Loucy (cell line): Measurements from ENCODE around the gene ERFE.

Experiments
- H2AFZ ChIP-seq: fragments of 200-600 bp; sonication (generic); 2 replicates; pipeline ENCODE4 v1.6.0; 2016; ENCODE audit warnings: antibody characterized with exemption, mild to moderate bottlenecking, low read length, moderate library complexity
- H3F3A ChIP-seq: fragments of 200-600 bp; 2 replicates; pipeline ENCODE4 v1.6.0; 2016; ENCODE audit warnings: antibody characterized with exemption, low read depth, mild to moderate bottlenecking
- H3K27me3 ChIP-seq: fragments of 200-600 bp; sonication (generic); 2 replicates; pipeline ENCODE4 v1.6.1; 2014; ENCODE audit warnings: low read length, mild to moderate bottlenecking; ENCODE audit not compliant: insufficient read depth, poor library complexity, severe bottlenecking
- H3K36me3 ChIP-seq: fragments of 200-600 bp; sonication (generic); 2 replicates; pipeline ENCODE4 v1.6.1; 2016; ENCODE audit warnings: low read length; ENCODE audit not compliant: insufficient read depth
- H3K4me1 ChIP-seq: fragments of 200-600 bp; sonication (generic); 2 replicates; pipeline ENCODE4 v1.5.1; 2014; ENCODE audit warnings: low read length, mild to moderate bottlenecking; ENCODE audit not compliant: insufficient read depth, poor library complexity, severe bottlenecking
- H3K4me2 ChIP-seq: fragments of 200-600 bp; sonication (generic); 2 replicates; pipeline ENCODE4 v1.6.0; 2014; ENCODE audit warnings: antibody characterized with exemption, low read length, low read depth, mild to moderate bottlenecking; ENCODE audit not compliant: poor library complexity, severe bottlenecking
- H3K4me3 ChIP-seq: fragments of 200-600 bp; sonication (generic); 2 replicates; pipeline ENCODE4 v1.5.1; 2014; ENCODE audit warnings: low read length, mild to moderate bottlenecking, mixed read lengths; ENCODE audit not compliant: poor library complexity, severe bottlenecking
- H3K79me2 ChIP-seq: fragments of 200-600 bp; sonication (generic); 2 replicates; pipeline ENCODE4 v1.6.1; 2014; ENCODE audit warnings: low read length; ENCODE audit not compliant: insufficient read depth
- H3K9ac ChIP-seq: fragments of 200-600 bp; sonication (generic); 2 replicates; pipeline ENCODE4 v1.6.0; 2014; ENCODE audit warnings: mild to moderate bottlenecking, low read depth, low read length, moderate library complexity; ENCODE audit not compliant: poor library complexity, severe bottlenecking
- H3K9me2 ChIP-seq: fragments of 200-600 bp; sonication (generic); replicated peaks from 2 replicates; pipeline ENCODE4 v1.6.1; 2016; ENCODE audit warnings: low read depth, low read length, mixed read lengths
- H3K9me3 ChIP-seq: fragments of 200-600 bp; sonication (generic); 2 replicates; pipeline ENCODE4 v1.6.1; 2014; ENCODE audit warnings: mild to moderate bottlenecking, antibody characterized with exemption, low read length, low read depth; ENCODE audit not compliant: insufficient read depth
- H4K20me1 ChIP-seq: fragments of 200-600 bp; sonication (generic); 2 replicates; pipeline ENCODE4 v1.6.0; 2014; ENCODE audit warnings: antibody characterized with exemption, low read length, mild to moderate bottlenecking; ENCODE audit not compliant: insufficient read depth, poor library complexity, severe bottlenecking
- CTCF ChIP-seq: fragments of 200-600 bp; sonication (generic); conservative IDR thresholded peaks from 2 replicates; pipeline ENCODE4 v1.5.1; 2014; ENCODE audit warnings: mild to moderate bottlenecking, antibody characterized with exemption, low read length
- EZH2phosphoT487 ChIP-seq: fragments of 200-600 bp; IDR thresholded peaks from 2 replicates; pipeline ENCODE4 v1.6.1; 2018; ENCODE audit warnings: antibody characterized with exemption, mild to moderate bottlenecking, moderate library complexity, borderline replicate concordance

The ERFE gene

GRCh38 chr2:238155051-238155760, 3.6 kb upstream of the ERFE start:
- TF ChIP-seq CTCF = no peak
- H3F3A ChIP-seq = no peaks in the 10 kb centered on the region
- no peak overlapping the region for H3K4me2 ChIP-seq
- no peak overlapping the region for H2AFZ ChIP-seq
- no peak overlapping the region for H3K4me3 ChIP-seq
- no peaks in the 10 kb centered on the region for H3K36me3 ChIP-seq
- H3K9me2 ChIP-seq = no peaks in the 10 kb centered on the region
- no peaks in the 10 kb centered on the region for H4K20me1 ChIP-seq
- no peaks in the 10 kb centered on the region for H3K27me3 ChIP-seq
- H3K9ac ChIP-seq = no peak overlapping the region
- no peaks in the 10 kb centered on the region for H3K9me3 ChIP-seq
- peaks cover 9% of the 10 kb centered on the region for H3K4me1 ChIP-seq
- no peaks in the 10 kb centered on the region for H3K79me2 ChIP-seq

- Histone ChIP-seq H2AFZ (no peak overlapping the region), H3K4me1 (peaks cover 14% of the 10 kb centered on the region), H4K20me1 (no peaks in the 10 kb centered on the region), H3K79me2 (no peaks in the 10 kb centered on the region), H3K4me3 (no peak overlapping the region), H3K9me2 (no peaks in the 10 kb centered on the region), H3K4me2 (no peak overlapping the region), H3F3A (no peaks in the 10 kb centered on the region), H3K9ac (no peak overlapping the region), H3K9me3 (no peaks in the 10 kb centered on the region), H3K36me3 (no peaks in the 10 kb centered on the region), H3K27me3 (no peaks in the 10 kb centered on the region)
- no peak for TF ChIP-seq EZH2phosphoT487
- TF ChIP-seq CTCF = no peak
Observed at GRCh38 chr2:238155761-238156694, 2.7 kb upstream of the ERFE start.

GRCh38 chr2:238157506-238158017, 1.2 kb upstream of the ERFE start:
- Histone ChIP-seq H3K4me3 (no peak overlapping the region), H3K79me2 (no peaks in the 10 kb centered on the region), H3K9ac (no peak overlapping the region), H3K36me3 (no peaks in the 10 kb centered on the region), H3K4me2 (no peak overlapping the region), H3F3A (no peaks in the 10 kb centered on the region), H3K27me3 (no peaks in the 10 kb centered on the region), H2AFZ (no peak overlapping the region), H3K4me1 (peaks cover 14% of the 10 kb centered on the region), H3K9me3 (no peaks in the 10 kb centered on the region), H4K20me1 (no peaks in the 10 kb centered on the region), H3K9me2 (no peaks in the 10 kb centered on the region)
- TF ChIP-seq CTCF = no peak
